ENCODE results near the gene SIL1.

The SIL1 gene

DNA sequence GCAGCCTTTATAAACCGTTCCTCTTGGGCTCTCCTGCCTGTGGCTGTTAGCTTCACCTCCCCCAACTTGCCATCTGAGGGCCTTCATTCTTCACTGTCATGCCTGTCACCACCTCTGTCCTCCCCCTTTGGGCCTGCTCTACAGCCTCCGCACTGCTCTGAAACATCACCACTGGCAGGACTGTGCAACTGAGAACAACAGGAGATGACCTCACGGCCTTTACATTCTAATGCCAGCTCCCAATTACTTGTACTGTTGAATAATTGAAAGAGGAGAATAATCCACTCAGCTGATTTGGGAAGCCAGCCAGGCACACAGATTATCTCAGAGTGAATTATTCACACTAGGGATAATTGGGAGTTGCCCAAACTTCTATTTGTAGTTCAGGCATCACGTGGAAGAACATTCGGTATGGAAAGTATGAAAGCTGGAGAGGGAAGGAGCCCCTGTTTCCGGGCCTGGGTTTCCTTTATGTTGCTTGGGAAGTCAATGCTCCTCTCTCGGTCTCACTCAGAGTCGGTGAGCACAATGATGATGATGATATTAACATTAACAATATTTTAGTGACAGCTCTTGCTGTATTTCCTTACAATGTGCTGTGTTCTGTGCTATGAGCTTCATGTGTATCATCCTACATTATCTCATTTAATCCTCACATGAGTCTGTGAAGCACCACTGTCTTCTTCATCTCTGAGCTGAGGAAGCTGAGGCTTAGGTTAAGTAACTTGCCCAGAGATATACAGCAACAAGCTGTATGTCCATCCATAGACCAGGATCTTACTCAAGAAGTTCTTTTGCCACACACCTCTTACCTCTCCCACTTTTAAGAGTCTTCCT lies 223.7 kb downstream of the SIL1 start:
- POLR2A ChIA-PET = no interaction called here
- no peak for DNase-seq (ENCODE audit: extremely low spot score)
- CTCF ChIA-PET = interaction anchor here (0.6 to 0.9 kb wide), 3 partner anchors 214 to 543 kb away, joined by 3 read pairs; no protein-coding TSS in a partner anchor

DNA sequence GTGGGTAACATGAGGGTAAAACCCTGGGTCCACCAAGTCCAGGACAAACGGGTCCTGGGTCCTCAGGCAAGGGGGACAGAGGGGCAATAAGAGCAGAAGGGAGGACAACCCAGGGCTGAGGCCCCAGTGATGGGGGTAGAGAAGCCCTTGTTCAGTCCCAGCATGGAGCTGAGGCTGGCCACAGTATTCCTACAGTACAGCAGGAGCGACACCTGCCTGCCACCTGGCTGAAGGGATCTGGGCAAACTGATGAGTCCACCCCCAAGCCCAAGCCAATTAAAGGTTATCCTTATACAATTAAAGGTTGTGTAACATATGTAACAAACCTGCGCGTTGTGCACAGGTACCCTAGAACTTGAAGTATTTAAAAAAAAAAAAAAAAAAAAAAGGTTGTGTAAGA lies 225.3 kb downstream of the SIL1 start:
- ChIA-PET CTCF (no interaction called here), POLR2A (no interaction called here)

More for the DNA sequence above, 223.7 kb downstream of the SIL1 start:
- TF ChIP-seq ZNF384 (IDR thresholded peaks at IDR 0.05) = no peak
- no peak for TF ChIP-seq TARDBP (IDR thresholded peaks at IDR 0.05)
- TF ChIP-seq CTBP1 (IDR thresholded peaks at IDR 0.05; ENCODE audit: borderline replicate concordance) = no peak
- TF ChIP-seq, protein P1, sequence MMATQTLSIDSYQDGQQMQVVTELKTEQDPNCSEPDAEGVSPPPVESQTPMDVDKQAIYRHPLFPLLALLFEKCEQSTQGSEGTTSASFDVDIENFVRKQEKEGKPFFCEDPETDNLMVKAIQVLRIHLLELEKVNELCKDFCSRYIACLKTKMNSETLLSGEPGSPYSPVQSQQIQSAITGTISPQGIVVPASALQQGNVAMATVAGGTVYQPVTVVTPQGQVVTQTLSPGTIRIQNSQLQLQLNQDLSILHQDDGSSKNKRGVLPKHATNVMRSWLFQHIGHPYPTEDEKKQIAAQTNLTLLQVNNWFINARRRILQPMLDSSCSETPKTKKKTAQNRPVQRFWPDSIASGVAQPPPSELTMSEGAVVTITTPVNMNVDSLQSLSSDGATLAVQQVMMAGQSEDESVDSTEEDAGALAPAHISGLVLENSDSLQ (IDR thresholded peaks at IDR 0.05) = no peak

DNA sequence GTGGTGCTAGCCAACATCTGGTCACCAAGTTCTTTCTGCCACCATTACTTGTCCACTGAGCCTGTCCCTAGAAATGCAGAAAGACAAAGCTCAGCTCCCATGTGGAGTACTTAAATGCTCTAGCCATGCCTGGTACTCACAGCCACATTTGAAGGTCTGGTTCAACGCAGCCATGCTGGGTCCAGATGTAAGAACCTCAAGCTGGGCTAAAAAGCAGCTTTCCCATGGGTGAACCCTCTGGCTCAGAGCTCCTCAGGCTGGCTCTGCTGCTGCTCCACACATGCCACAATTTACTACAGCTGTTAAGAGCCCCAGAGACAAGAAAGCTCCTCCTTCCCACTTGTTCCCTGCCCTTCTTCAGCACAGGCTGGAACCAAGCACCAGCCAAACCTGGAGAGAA lies 225.9 kb downstream of the SIL1 start:
- TF ChIP-seq FOXM1 (IDR thresholded peaks at IDR 0.05; ENCODE audit: borderline replicate concordance) (no peak), NFRKB (IDR thresholded peaks at IDR 0.05) (no peak), ARNT (IDR thresholded peaks at IDR 0.05) (no peak), BHLHE40 (IDR thresholded peaks at IDR 0.05; ENCODE audit: borderline replicate concordance) (no peak), HDGF (IDR thresholded peaks at IDR 0.05; ENCODE audit: borderline replicate concordance) (no peak), SUZ12 (IDR thresholded peaks at IDR 0.05) (no peak), LEF1 (IDR thresholded peaks at IDR 0.05; ENCODE audit: borderline replicate concordance) (no peak), SP1 (IDR thresholded peaks at IDR 0.05) (no peak), ZNF384 (IDR thresholded peaks at IDR 0.05) (no peak)
- TF ChIP-seq, protein P1 (IDR thresholded peaks at IDR 0.05) = no peak
- POLR2A ChIA-PET = no interaction called here
- no peak for DNase-seq (ENCODE audit: extremely low spot score)
- CTCF ChIA-PET = interaction anchor here (0.9 kb wide), 1 partner anchor 10 kb away, joined by 3 read pairs; no protein-coding TSS in a partner anchor

More for the DNA sequence above, 225.3 kb downstream of the SIL1 start:
- DNase-seq (ENCODE audit: extremely low spot score) = no peak
- no peak for TF ChIP-seq ARNT (IDR thresholded peaks at IDR 0.05)
- no peak for TF ChIP-seq TARDBP (IDR thresholded peaks at IDR 0.05)
- no peak for TF ChIP-seq BHLHE40 (IDR thresholded peaks at IDR 0.05; ENCODE audit: borderline replicate concordance)
- TF ChIP-seq ZNF384 (IDR thresholded peaks at IDR 0.05) = no peak
- no peak for TF ChIP-seq L3MBTL2 (conservative IDR thresholded peaks at IDR 0.05)
- TF ChIP-seq FOXA1 (IDR thresholded peaks at IDR 0.05) = no peak
- no peak for TF ChIP-seq SP1 (IDR thresholded peaks at IDR 0.05)
- TF ChIP-seq HDGF (IDR thresholded peaks at IDR 0.05; ENCODE audit: borderline replicate concordance) = no peak
- TF ChIP-seq FOXK2 (IDR thresholded peaks at IDR 0.05) = no peak
- TF ChIP-seq FOXM1 (IDR thresholded peaks at IDR 0.05; ENCODE audit: borderline replicate concordance) = no peak
- no peak for TF ChIP-seq LEF1 (IDR thresholded peaks at IDR 0.05; ENCODE audit: borderline replicate concordance)
- TF ChIP-seq, protein P1 (IDR thresholded peaks at IDR 0.05) = no peak
- no peak for TF ChIP-seq SUZ12 (IDR thresholded peaks at IDR 0.05)
- no peak for TF ChIP-seq CTBP1 (IDR thresholded peaks at IDR 0.05; ENCODE audit: borderline replicate concordance)
- no peak for TF ChIP-seq NFRKB (IDR thresholded peaks at IDR 0.05)
- TF ChIP-seq ELF4 (IDR thresholded peaks at IDR 0.05) = no peak

DNA sequence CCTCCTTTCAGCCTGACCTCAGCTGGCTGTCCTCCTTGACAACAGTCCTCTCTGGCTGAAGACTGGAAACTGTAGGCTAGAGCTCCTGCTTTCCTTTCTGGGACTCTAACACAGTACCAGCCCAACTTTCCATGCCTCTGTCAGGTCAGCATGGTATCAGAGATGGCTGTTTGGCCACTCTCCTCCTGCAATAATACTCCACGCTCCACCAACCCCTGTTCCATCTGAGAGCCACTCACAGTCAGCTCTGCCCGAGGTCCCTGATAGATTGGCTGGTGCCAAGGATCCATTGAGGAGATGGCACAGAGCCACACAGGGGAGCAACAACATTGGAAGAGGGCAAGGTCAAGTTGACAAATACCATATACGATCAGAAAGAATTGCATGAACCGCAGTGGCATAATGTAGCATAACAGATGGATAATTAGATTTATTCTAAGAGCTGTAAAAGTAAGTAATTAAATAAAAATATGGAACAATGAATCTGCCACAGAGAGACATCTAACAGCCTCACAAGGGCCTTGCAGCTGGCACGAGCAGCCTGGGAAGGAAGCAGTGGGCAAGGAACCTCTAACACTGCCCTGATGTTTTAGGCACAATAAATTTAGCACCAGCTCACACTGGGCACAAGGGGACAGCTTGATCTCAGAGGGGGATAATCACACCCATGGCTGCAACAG lies 228.7 kb downstream of the SIL1 start:
- ChIA-PET CTCF (no interaction called here), POLR2A (no interaction called here)
- DNase-seq (ENCODE audit: extremely low spot score) = no peak
- TF ChIP-seq ARNT (IDR thresholded peaks at IDR 0.05) = no peak
- TF ChIP-seq TARDBP (IDR thresholded peaks at IDR 0.05) = no peak
- TF ChIP-seq L3MBTL2 (conservative IDR thresholded peaks at IDR 0.05) = no peak
- TF ChIP-seq, protein P1 (IDR thresholded peaks at IDR 0.05) = no peak
- TF ChIP-seq SUZ12 (IDR thresholded peaks at IDR 0.05) = no peak
- no peak for TF ChIP-seq HDGF (IDR thresholded peaks at IDR 0.05; ENCODE audit: borderline replicate concordance)
- TF ChIP-seq CTBP1 (IDR thresholded peaks at IDR 0.05; ENCODE audit: borderline replicate concordance) = no peak
- TF ChIP-seq FOXA1 (IDR thresholded peaks at IDR 0.05) = no peak
- TF ChIP-seq NFRKB (IDR thresholded peaks at IDR 0.05) = no peak
- TF ChIP-seq BHLHE40 (IDR thresholded peaks at IDR 0.05; ENCODE audit: borderline replicate concordance) = no peak
- no peak for TF ChIP-seq FOXK2 (IDR thresholded peaks at IDR 0.05)
- TF ChIP-seq FOXM1 (IDR thresholded peaks at IDR 0.05; ENCODE audit: borderline replicate concordance) = no peak
- TF ChIP-seq SP1 (IDR thresholded peaks at IDR 0.05) = no peak
- no peak for TF ChIP-seq ELF4 (IDR thresholded peaks at IDR 0.05)
- no peak for TF ChIP-seq LEF1 (IDR thresholded peaks at IDR 0.05; ENCODE audit: borderline replicate concordance)
- no peak for TF ChIP-seq ZNF384 (IDR thresholded peaks at IDR 0.05)

DNA sequence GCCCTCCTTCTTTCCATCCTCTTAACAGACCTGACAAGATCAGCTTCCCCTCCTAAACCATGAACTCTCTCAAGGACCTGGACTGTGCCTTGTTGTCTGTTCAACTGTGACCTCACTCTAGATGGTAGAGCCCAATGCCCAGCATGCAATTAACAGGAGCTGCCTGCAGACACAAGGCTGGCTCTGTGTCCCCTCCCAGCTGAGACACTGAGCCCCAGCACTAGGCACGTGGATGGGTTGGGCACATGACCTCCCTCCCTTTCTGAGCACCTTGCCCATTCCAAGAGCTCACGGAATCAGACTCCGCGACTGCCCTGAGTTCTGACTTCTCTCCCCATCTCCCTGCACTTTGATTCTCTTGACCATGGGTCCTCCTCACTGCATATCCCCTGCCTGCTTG lies 229.6 kb downstream of the SIL1 start:
- TF ChIP-seq NFRKB (IDR thresholded peaks at IDR 0.05) (no peak), LEF1 (IDR thresholded peaks at IDR 0.05; ENCODE audit: borderline replicate concordance) (no peak)
- CTCF ChIA-PET = no interaction called here
- no peak for DNase-seq (ENCODE audit: extremely low spot score)
- POLR2A ChIA-PET = no interaction called here

Measured in HEK293T (cell line).